Activated T-cell treated with anti-CD3 and anti-CD28 coated beads for 48 hours (primary cell): ENCODE measurements around the gene HEY2.
"Not testable (repeated sequence)": the region's sequence is repeated elsewhere in the genome, so short reads cannot be mapped to it uniquely, and the experiment has no call there.

Source experiments
- DNase-seq: peaks from one replicate; pipeline ENCODE4 v3.0.0-alpha.2; 2020; ENCODE audit warnings: low read depth

HEY2 gene

GRCh38 chr6:125773387-125774341 is 24.2 kb downstream of the HEY2 start:
- DNase-seq, result no peak

GRCh38 chr6:125776107-125776826 is 26.8 kb downstream of the HEY2 start:
- not testable (repeated sequence) for DNase-seq

GRCh38 chr6:125779924-125780539 is 30.6 kb downstream of the HEY2 start:
- peak; percentile 79 for DNase-seq

GRCh38 chr6:125780540-125781313 is 31.3 kb downstream of the HEY2 start:
- peak; percentile 50 for DNase-seq

- peak; percentile 35 for DNase-seq
Observed at GRCh38 chr6:125781314-125781868, 32.0 kb downstream of the HEY2 start.

GRCh38 chr6:125784365-125784764 is 34.9 kb downstream of the HEY2 start:
- DNase-seq, result no peak

GRCh38 chr6:125787791-125788190 is 38.4 kb downstream of the HEY2 start:
- no peak for DNase-seq

- DNase-seq, result no peak
Observed at GRCh38 chr6:125789167-125789566, 39.7 kb downstream of the HEY2 start.

- peak; percentile 21 for DNase-seq
Observed at GRCh38 chr6:125789576-125790357, 40.3 kb downstream of the HEY2 start.

GRCh38 chr6:125790358-125791150 is 41.1 kb downstream of the HEY2 start, which contains the start of gene NCOA7:
NCOA7 (plus strand) TSS chr6:125790960; CDS start chr6:125815355, 24,395 bp downstream.
- peak; percentile 73 for DNase-seq

GRCh38 chr6:125791151-125791819 is 41.9 kb downstream of the HEY2 start:
- no peak for DNase-seq

- DNase-seq, result no peak
Observed at GRCh38 chr6:125791820-125792165, 42.4 kb downstream of the HEY2 start.

- no peak for DNase-seq
Observed at GRCh38 chr6:125792172-125792571, 42.7 kb downstream of the HEY2 start.

GRCh38 chr6:125792680-125793079 is 43.2 kb downstream of the HEY2 start:
- DNase-seq, result no peak

- no peak for DNase-seq
Observed at GRCh38 chr6:125793280-125793679, 43.8 kb downstream of the HEY2 start.

- DNase-seq, result no peak
Observed at GRCh38 chr6:125793863-125794262, 44.4 kb downstream of the HEY2 start.

GRCh38 chr6:125794342-125795137 is 45.1 kb downstream of the HEY2 start:
- no peak for DNase-seq

GRCh38 chr6:125795301-125795700 is 45.9 kb downstream of the HEY2 start:
- DNase-seq, result no peak
